GM12892 (cell line): ENCODE measurements around the gene COL4A1.

Experiments used
- DNase-seq: peaks from one replicate; pipeline ENCODE4 v3.0.0; 2011; ENCODE audit not compliant: insufficient read length
- FAIRE-seq: peaks from 2 replicates; lab custom pipeline; 2011; peaks lifted over from hg19 to GRCh38; lab: Jason Lieb, UNC
- POLR2A ChIP-seq: IDR thresholded peaks from 2 replicates; pipeline ENCODE4 v1.6.1; 2011; ENCODE audit warnings: low read depth, low read length, control low read depth
- POLR2AphosphoS5 ChIP-seq: IDR thresholded peaks from 2 replicates; pipeline ENCODE4 v1.6.1; 2011; ENCODE audit warnings: low read depth, low read length, control low read depth
- TAF1 ChIP-seq: IDR thresholded peaks from 2 replicates; pipeline ENCODE4 v1.6.1; 2011; ENCODE audit warnings: low read depth, mild to moderate bottlenecking, control low read depth, low read length, borderline replicate concordance

The COL4A1 gene

DNA sequence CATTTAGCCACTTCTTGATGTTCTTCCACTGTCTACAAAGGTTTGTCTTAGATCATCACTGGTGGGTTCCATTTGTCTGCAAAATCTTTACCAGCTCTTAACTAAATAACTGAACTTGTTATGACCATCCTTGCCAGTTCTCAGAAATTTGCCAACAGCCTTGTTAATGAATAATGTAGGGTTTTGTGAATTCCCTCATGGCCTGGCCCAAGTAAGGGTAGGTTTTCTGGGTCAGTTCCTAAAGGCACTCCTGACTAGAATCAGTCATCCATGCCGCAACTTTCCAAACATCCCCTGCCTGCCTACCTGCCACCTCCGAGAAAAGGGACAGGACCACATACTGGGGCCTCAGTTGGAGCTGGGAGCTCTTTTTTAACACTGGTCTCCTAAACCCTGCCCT, 4.0 kb downstream of the COL4A1 start:
- FAIRE-seq (no peak), DNase-seq (no peak)
- TF ChIP-seq POLR2AphosphoS5 = no peak
- TF ChIP-seq TAF1 = no peak
- TF ChIP-seq POLR2A = no peak

DNA sequence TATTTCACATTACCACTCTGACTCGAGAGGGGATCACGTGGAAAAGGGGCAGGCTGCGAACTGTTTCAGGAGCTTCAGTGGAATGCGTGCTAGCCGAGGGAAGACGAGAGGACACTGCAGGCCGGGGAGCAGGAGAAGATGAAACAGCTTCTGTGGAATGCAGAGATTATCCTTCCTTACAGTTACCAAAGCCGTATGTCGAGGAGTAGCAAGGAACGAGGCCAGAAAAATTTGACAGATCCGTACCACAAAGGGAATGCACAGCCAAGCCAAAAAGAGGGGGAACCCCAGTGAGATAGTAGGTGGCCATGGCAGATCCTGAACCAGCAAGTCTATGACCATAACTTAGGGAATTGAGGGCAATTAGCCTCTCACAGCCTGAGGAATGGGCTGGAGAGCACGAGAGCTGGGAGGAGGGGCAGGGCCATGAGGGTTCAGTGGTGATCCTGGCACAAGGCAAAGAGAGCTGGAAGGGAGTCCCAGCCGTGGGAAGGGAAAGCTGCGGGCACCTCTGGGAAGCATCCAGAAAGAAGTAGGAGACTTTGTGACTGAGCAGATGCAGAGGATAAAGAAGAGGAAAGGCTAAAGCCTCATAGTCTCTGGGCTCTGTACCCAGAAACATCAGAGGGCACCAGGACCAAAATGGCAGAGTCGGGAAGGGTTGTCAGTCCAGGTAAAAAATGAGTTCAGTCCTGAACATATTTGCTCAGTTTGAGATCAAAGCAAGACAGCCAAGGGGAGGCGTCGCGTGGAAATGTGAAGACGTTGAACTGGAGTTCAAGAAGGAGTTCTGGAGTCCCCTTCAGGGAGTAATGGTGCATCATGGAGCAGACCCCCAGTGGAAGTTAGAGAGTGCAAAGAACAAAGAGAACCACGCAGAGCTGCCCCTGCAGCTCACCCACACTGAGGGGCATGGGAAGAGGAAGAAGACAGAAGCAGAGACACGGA, 5.1 kb downstream of the COL4A1 start:
- DNase-seq (no peak), FAIRE-seq (no peak)

DNA sequence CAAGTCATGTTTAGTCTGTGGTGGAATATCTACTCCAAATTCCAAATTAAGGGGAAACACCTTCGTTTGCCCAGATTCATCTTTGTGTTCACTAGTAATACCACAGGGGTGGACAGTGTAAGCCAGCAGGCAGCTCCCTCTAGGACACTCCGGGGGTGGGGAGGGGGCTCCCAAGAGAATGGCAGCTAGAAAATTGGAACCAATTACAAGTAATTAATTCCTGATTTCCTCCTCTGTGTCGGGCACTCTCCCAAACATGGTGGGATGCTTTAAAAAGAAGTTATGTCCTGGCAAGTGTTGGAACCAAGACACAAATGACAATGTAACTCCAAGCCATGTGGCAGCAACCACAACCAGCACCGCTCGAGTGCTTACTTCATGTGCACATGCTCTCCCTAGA, 5.9 kb downstream of the COL4A1 start:
- no peak for FAIRE-seq
- TF ChIP-seq POLR2A = no peak
- TF ChIP-seq TAF1 = no peak
- no peak for TF ChIP-seq POLR2AphosphoS5
- DNase-seq = no peak

More for the DNA sequence above, 5.1 kb downstream of the COL4A1 start:
- TF ChIP-seq TAF1 = no peak
- TF ChIP-seq POLR2AphosphoS5 = no peak
- no peak for TF ChIP-seq POLR2A

DNA sequence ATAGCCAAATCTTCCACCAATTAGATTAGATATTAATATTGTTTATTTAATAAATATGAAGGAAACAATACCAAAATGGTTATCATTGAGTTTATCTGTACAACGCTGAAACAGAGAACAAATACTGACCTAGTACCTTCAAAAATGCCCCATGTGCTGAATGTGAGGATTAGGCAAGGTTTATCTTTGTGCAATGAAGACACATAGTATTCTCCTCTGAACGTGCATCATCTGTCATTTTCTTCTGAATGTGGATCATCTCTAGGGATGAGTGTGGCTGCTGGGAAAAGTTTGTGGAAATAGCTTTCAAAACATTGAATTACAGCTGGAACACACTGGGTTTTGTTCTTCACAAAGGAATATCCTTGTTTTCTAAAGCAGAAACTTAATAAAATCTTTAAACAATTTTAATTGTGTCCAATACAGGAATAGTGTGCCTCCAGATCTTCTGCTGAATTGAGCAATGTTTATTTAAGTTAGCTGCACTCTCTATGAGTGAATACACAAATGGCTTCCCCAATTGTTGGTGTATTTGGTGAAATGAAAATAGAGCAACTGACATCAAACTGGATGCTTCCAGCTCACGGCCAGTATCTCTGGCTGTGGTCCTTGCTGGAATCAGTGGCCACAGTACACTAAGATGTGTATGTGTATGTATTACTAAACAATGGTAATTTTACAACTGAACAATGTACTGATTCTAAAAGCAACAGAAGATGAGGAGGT, 6.7 kb downstream of the COL4A1 start:
- no peak for TF ChIP-seq TAF1
- TF ChIP-seq POLR2AphosphoS5 = no peak
- TF ChIP-seq POLR2A = no peak
- FAIRE-seq (no peak), DNase-seq (no peak)

DNA sequence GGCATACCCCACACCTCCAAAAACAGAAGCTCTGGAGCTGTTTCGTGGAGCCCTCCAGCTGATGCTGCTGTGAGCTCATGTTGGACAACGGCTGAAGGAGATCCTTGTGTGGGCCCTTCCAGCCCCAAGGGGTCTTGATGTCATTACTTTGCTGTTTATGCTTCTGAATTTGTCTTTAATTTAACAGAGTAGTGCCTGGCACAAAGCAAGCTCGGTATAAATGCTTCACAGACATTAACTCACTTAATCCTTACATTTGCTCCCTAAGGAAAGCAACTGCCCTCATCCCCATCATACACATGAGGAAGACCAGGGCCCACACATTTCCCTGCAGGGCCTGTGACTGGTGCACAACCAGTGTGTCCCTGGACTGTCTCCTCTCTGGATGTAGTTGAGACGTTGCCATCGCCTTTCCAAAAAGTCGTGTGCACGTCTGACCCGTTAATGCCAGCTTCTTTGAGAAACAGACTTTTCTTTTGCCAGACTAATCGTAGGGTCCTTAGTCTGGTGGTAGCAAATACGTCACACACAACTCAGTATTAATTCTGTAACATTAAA, 7.6 kb downstream of the COL4A1 start:
- TF ChIP-seq POLR2AphosphoS5 = no peak
- TF ChIP-seq TAF1 = no peak
- no peak for TF ChIP-seq POLR2A
- FAIRE-seq (no peak), DNase-seq (no peak)

DNA sequence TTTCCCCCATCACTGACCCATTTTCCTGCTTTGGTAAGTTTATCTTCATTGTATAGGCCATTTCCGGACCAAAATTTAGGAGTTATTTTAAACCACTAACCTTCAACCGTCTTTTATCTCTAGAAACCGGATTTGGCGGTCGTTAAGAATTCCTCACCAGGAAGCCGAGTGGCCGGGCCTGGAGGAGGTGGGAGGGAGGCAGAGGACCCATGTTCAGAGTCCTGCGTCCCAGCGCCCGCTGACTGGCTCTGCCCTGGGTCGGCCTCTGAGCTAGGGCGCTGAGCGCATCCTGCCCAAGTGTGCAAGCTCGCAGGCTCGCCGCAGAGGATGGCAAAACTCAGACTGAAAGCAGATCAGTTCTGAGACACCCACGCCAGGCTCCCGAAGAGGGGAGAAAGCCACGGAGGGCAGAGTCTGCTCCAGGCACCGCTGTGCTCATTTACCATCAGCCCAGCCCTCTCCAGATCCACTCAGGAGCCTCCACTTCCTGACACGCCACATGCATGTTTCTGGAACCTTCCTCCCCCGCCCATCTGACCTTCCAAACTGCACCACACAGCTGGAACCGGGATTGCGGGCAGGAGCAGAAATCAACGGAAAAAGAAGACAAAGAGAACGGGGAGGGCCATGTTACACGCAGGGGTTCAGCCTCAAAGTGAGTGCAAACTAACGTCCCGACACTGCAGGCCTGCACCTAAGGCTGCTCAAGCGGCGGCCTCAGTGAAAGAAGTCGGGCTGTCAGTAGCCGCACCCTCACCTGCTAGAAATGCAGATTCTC, 8.3 kb downstream of the COL4A1 start:
- FAIRE-seq (no peak), DNase-seq (no peak)
- no peak for TF ChIP-seq POLR2A
- no peak for TF ChIP-seq POLR2AphosphoS5
- TF ChIP-seq TAF1 = no peak

DNA sequence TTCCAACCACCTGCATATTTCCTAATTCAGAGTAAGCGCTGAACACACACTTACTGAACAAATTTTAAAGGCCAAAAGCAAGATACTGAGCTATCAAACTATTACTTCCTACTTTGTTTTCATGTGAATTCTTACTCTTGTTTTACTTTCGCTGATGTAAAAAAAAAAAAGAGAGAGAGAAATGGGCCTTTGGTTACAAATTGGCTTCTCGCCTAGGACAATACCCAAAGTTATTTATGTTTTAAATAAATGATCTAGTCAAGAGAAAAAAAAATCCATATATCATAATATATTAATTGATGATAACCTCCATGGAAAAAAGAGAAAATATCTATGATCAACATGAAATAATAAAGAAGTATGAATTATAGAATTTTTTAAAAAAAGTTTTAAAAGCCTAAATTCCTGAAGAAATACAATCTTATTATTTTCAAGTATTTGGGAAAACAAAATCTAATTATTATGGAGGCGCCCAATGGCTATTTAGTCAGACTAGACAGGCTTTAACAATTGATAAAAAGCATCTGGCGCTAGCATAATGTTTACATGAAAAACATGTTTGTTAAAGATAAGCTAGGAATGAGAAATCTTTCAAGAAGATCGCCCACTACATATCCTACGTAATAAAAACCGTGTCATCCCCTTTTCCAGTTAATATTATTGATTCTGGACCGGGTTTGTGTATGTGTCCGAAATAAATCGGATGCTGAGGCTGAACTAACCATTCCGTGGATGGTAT, 9.0 kb downstream of the COL4A1 start:
- DNase-seq (no peak), FAIRE-seq (no peak)
- TF ChIP-seq TAF1 = no peak
- no peak for TF ChIP-seq POLR2A
- no peak for TF ChIP-seq POLR2AphosphoS5

DNA sequence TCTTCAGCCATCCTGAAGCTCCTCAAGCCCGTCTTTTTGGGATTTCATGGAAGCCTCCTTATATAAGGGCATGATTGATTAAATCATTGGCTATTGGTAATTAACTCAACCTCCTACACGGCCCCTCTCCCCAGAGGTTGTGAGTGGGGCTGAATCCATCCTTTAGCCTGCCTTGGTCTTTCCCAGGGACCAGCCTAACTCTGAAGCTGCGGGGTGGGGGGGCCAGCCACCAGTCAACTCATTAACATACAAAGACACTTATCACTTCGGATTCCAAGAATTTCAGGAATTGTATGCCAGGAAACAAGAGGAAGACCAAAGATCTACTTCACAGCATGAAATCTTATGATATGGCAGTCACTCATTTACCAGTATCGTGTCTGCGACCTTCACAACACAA, 9.9 kb downstream of the COL4A1 start:
- no peak for DNase-seq
- TF ChIP-seq POLR2A (no peak), POLR2AphosphoS5 (no peak), TAF1 (no peak)
- FAIRE-seq = no peak

DNA sequence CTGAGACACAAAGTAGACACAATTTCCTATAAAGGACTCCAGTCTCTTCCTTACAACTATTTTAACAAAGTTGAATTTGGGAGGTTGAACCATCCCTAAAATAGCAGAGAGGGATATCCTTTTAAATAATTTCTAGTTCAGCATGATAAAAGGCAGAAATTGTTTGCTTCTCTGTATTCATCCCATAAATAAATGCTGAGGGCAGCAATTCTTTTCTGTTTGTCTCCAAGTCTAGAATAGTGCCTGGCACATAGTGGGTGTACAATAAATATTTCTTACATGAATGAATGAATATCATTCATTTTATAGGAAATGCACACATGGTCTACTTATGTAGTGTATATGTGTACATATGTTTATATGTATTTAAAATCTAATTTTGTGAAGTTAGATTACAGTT, 12.3 kb downstream of the COL4A1 start:
- TF ChIP-seq TAF1 (no peak), POLR2A (no peak), POLR2AphosphoS5 (no peak)
- FAIRE-seq = no peak

DNA sequence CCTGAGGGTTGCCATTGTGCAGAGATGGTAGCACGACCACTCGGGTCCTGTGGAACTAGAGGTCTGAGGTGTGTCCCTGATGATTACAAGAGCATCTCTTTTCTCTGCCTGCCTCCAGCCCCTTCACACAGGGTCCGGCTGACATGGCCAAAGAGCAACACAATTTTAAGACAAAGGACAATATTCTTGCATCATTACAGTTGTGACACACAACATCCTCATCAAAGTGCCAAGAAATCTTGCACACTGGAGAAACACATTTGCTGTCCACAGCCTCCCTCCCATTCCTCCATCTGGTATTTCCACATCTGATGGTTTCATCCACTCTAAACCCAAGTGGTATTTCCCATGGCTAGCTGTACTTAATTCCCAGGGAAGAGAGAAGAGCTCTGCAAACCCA, 12.8 kb downstream of the COL4A1 start:
- DNase-seq = no peak
- TF ChIP-seq POLR2A (no peak), TAF1 (no peak), POLR2AphosphoS5 (no peak)
- FAIRE-seq = no peak

More for the DNA sequence above, 12.3 kb downstream of the COL4A1 start:
- DNase-seq = no peak
